NK-92 (cell line): ENCODE data around the gene KLHL41.
A peak's percentile ranks its signal among the peaks of the same experiment; 100 is the strongest.
"Not testable (repeated sequence)": the region's sequence is repeated elsewhere in the genome, so short reads cannot be mapped to it uniquely, and the experiment has no call there.

Experiments used
- DNase-seq: peaks from one replicate; lab custom pipeline; 2025; ENCODE audit not compliant: unreplicated experiment; lab: John Stamatoyannopoulos, UW

KLHL41 gene

DNA sequence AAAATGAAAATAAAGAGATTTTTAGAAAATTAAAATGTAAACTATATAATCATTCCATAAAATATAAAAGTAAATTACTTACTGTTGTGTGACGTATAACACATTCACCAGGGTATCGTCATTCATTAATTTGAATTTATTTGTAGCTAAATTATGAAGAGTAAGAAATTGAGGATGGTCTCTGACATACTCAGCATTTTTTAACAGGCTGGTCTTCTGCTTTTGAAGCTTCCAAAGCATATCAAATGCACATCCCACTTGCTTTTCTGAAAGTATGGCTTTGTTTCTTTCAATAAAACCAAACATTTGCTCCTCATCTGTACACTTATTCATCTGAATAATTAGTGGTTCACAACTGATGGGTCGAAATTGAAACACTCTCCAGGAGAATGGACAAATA, 62.1 kb downstream of the KLHL41 start:
- DNase-seq, result no peak

DNA sequence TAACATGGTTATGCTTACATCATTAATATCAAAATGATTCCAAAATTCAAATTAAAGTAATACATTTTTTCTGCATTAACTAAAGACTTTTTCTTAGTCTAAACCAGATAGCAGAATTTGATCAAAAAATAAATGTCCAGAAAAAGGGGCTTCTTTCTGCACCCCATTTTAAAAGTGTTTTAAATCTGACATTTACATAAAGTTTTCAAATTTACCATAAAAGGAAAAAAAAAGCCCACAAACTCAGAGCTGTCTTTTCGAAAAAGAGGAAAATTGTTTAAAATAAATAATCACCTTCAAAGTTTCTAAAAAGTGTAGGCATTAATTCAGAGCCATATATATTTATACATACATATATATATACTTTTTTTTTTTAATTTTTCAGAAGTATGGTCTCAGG, 62.7 kb downstream of the KLHL41 start:
- no peak for DNase-seq

DNA sequence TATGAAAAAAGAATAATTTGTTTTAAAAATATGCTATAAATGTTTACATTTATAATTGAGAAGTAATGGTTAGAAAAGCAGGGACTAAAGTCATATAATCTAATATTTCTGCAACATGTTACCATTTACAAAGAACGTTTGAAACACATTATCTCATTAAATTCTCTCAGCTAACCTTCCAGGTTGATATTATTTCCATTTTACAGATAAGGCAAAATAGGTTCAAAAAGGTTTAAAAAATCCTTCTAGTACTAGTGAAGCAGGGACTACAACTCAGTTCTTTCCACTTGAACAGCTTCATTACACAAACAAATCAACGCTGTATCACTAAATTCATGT, 63.3 kb downstream of the KLHL41 start:
- no peak for DNase-seq

DNA sequence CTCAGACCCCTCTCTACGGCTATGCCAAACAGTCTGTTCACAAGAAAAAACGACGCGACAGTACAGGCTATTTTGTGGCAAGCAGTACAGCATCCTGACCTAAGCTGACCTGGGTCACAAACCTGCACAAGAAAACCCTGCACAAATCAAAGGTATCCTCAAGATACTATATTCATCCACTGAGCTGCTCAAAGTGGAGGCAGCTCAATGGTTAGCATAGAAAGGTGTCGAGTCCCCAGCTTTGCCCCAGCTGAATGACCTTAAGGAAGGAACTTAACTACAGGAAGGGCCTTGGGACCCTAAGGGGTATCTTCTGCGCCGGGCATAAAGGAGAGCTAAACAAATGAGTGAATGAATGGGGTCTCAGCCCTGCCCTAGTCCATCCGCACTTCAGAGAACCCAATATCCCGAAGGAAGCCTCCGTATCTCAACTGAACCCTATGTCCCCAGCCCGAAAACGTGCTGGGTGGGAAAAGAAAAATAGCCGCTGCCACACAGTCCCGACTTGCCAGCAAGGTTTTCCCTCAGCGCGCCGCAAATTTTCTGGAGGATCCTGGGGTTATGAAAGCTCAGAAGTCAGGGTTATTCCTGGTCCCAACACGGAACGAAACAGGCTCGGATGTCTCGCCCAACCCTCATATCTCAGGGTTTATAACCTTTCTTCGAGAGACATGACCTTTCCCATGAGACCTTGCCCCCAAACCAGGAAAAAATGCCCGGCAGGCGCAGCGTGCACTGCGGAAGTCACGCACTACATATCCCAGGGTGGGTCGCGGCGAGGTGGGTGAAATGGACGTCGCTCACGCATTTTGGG, 63.9 kb downstream of the KLHL41 start, which contains the start of gene FASTKD1:
Gene FASTKD1 (minus strand): TSS at position 706 of the 814 bp plus-strand sequence. CDS start 1,836 bp downstream, outside the sequence.
- DNase-seq, result peak; percentile 29

DNA sequence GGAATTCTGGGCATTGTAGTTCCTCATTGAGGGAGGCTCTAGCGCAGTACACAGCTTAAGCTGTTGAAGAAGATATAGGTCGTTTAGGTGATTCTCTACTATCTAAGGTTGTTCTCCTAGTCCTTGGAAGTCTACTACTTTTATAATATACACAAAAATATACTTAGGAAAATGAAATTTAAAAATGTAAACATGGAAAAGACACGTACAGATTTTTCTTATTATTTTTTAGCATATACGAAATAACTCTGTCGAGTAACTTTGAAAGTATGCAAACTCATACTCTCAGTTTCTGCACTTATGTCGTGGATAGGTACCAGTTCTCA, 64.4 kb downstream of the KLHL41 start:
- DNase-seq, result no peak

DNA sequence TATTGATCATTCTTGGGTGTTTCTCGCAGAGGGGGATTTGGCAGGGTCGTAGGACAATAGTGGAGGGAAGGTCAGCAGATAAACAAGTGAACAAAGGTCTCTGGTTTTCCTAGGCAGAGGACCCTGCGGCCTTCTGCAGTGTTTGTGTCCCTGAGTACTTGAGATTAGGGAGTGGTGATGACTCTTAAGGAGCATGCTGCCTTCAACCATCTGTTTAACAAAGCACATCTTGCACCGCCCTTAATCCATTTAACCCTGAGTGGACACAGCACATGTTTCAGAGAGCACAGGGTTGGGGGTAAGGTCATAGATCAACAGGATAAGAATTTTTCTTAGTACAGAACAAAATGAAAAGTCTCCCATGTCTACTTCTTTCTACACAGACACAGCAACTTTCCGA, 65.0 kb downstream of the KLHL41 start:
- not testable (repeated sequence) for DNase-seq

DNA sequence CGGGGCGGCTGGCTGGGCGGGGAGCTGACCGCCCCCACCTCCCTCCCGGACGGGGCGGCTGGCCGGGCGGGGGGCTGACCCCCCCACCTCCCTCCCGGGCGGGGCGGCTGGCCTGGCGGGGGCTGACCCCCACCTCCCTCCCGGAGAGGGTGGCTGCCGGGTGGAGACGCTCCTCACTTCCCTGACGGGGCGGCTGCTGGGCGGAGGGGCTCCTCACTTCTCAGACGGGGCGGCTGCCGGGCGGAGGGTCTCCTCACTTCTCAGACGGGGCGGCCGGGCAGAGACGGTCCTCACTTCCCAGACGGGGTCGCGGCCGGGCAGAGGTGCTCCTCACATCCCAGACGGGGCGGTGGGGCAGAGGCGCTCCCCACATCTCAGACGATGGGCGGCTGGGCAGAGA, 65.8 kb downstream of the KLHL41 start:
- DNase-seq, result not testable (repeated sequence)
